K562 (cell line): ENCODE results near the gene TTC33. TPM values are rescaled to one million over a fixed set of nuclear protein-coding genes. Genes with fewer than 3 reads are reported as not detected.
A peak's percentile ranks its signal among the peaks of the same experiment; 100 is the strongest.

Experiments
- ATAC-seq: fragments of 200-7000 bp; cut with Tn5 transposase; 3 replicates; pipeline ENCODE4 v1.9.1; 2020; ENCODE audit warnings: moderate library complexity
- BruUV-seq: library from RNA; stranded (reverse); fragments of 400-500 nt; replicated peaks from 2 replicates; lab custom pipeline; 2021; lab: Mats Ljungman, UMichigan
- CTCF ChIA-PET: fragments of 300-600 bp; formaldehyde crosslinking; extraction: SDS; loops from one replicate; lab custom pipeline; 2021; ENCODE audit warnings: low intra/inter-chr PET ratio; lab: Yijun Ruan, JAX
- POLR2A ChIA-PET: fragments of 300-600, 350-650 bp; sonication (Branson Sonifier 250); formaldehyde crosslinking; extraction: SDS; loops from one replicate; lab custom pipeline; 2021; ENCODE audit warnings: antibody characterized with exemption, inconsistent platforms; lab: Yijun Ruan, JAX
- DNase-seq, 4 experiments: peaks; one replicate each; pipeline versions ENCODE4 v3.0.0 to v3.0.0-alpha.2; 2011 to 2018; ENCODE audit warnings: low spot score in 3 of 4, mixed read lengths in 3 of 4; ENCODE audit errors: extremely low read depth in 1 of 4
- FAIRE-seq: peaks from 2 replicates; lab custom pipeline; 2011; peaks lifted over from hg19 to GRCh38; lab: Jason Lieb, UNC
- H2AFZ ChIP-seq: 2 replicates; pipeline ENCODE4 v1.6.0; 2011; ENCODE audit warnings: low read depth, low read length, control low read depth, inconsistent platforms
- H3K27ac ChIP-seq: fragments of 200-600 bp; 3 replicates; pipeline ENCODE4 v1.8.0; 2011; ENCODE audit warnings: low read depth, mild to moderate bottlenecking, control low read depth, inconsistent platforms, low read length, moderate library complexity, mixed read lengths; ENCODE audit errors: extremely low read depth
- H3K27me3 ChIP-seq, 2 experiments: fragments of 300-600 bp in 1 of 2; 2 replicates in 1 of 2; 3 replicates in 1 of 2; pipeline versions ENCODE4 v1.6.0 to v1.8.0; 2011; ENCODE audit warnings: inconsistent platforms in 2 of 2, low read length in 2 of 2, mild to moderate bottlenecking in 1 of 2, mixed read lengths in 1 of 2, moderate library complexity in 1 of 2; ENCODE audit not compliant: control insufficient read depth in 2 of 2, insufficient read depth in 2 of 2
- H3K36me3 ChIP-seq: fragments of 300-600 bp; 3 replicates; pipeline ENCODE4 v1.8.0; 2011; ENCODE audit warnings: mild to moderate bottlenecking, low read length, inconsistent platforms; ENCODE audit not compliant: control insufficient read depth, insufficient read depth
- H3K4me1 ChIP-seq, 2 experiments: fragments of 200-600 bp in 1 of 2; replicated peaks in 1 of 2; 2 replicates in 1 of 2; 3 replicates in 1 of 2; pipeline versions ENCODE4 v1.5.1 to v1.8.0; 2011; ENCODE audit warnings: inconsistent platforms in 2 of 2, low read length in 2 of 2, mild to moderate bottlenecking in 1 of 2, mixed read lengths in 1 of 2, moderate library complexity in 1 of 2; ENCODE audit not compliant: control insufficient read depth in 2 of 2, insufficient read depth in 2 of 2
- H3K4me2 ChIP-seq: 2 replicates; pipeline ENCODE4 v1.6.1; 2011; ENCODE audit warnings: low read length, control low read depth, inconsistent platforms, mixed read lengths; ENCODE audit not compliant: insufficient read depth
- H3K4me3 ChIP-seq: fragments of 200-600 bp; sonication (generic), shearing (Covaris generic); 2 replicates; pipeline ENCODE4 v1.5.1; 2016; ENCODE audit warnings: control low read depth, inconsistent platforms
- H3K79me2 ChIP-seq: fragments of 200-600 bp; 3 replicates; pipeline ENCODE4 v1.8.0; 2011; ENCODE audit warnings: low read length, inconsistent platforms; ENCODE audit not compliant: control insufficient read depth, insufficient read depth
- H3K9ac ChIP-seq, 2 experiments: 2 replicates each; pipeline versions ENCODE4 v1.6.0 to v1.6.1; 2011; ENCODE audit warnings: low read depth in 2 of 2, low read length in 2 of 2, control low read depth in 1 of 2, inconsistent platforms in 1 of 2, mild to moderate bottlenecking in 1 of 2, mixed read lengths in 1 of 2; ENCODE audit not compliant: insufficient read depth in 1 of 2
- H3K9me1 ChIP-seq: one replicate; pipeline ENCODE4 v1.6.0; 2011; ENCODE audit warnings: inconsistent platforms, mild to moderate bottlenecking, low read length, moderate library complexity; ENCODE audit not compliant: control insufficient read depth, insufficient read depth
- H3K9me3 ChIP-seq: replicated peaks from 2 replicates; pipeline ENCODE4 v1.5.1; 2011; ENCODE audit warnings: low read depth, low read length, inconsistent platforms; ENCODE audit not compliant: control insufficient read depth, insufficient read depth
- H4K20me1 ChIP-seq: replicated peaks from 2 replicates; pipeline ENCODE4 v1.6.1; 2011; ENCODE audit warnings: low read length, inconsistent platforms, mixed read lengths; ENCODE audit not compliant: control insufficient read depth, insufficient read depth
- CEBPG ChIP-seq, 3 experiments: fragments of 200-800 bp in 1 of 3; sonication (Bioruptor generic) in 1 of 3; sonication (generic) in 1 of 3; formaldehyde crosslinking in 1 of 3; IDR thresholded peaks in 2 of 3; conservative IDR thresholded peaks in 1 of 3; 2 replicates each; pipeline versions ENCODE4 v1.6.1 to v1.8.0; 2016 to 2022; ENCODE audit warnings: missing compliant biosample characterization in 2 of 3, missing genetic modification characterization in 2 of 3, mild to moderate bottlenecking in 1 of 3, missing genetic modification reagents in 1 of 3
- DPF2 ChIP-seq: fragments of 450-650 bp; IDR thresholded peaks from 2 replicates; pipeline ENCODE4 v1.6.1; 2016
- SMARCE1 ChIP-seq: fragments of 450-650 bp; IDR thresholded peaks from 2 replicates; pipeline ENCODE4 v1.7.1; 2016; ENCODE audit warnings: mild to moderate bottlenecking
- SPI1 ChIP-seq: IDR thresholded peaks from 2 replicates; pipeline ENCODE4 v1.6.1; 2011; ENCODE audit warnings: low read depth, low read length, control low read depth, borderline replicate concordance
- TCF7L2 ChIP-seq: fragments of 150-350 bp; IDR thresholded peaks from 2 replicates; pipeline ENCODE4 v1.6.1; 2016; ENCODE audit warnings: low read depth, mild to moderate bottlenecking, low read length, moderate library complexity
- ZBTB17 ChIP-seq: fragments of 450-650 bp; formaldehyde crosslinking; IDR thresholded peaks from 2 replicates; pipeline ENCODE4 v1.4.0; 2020; ENCODE audit warnings: mild to moderate bottlenecking
- whole genome bisulfite sequencing: fragments of 100-300 bp; shearing (Covaris generic); methylation state at CpG from one replicate; pipeline ENCODE4 v1.1.6; 2016; ENCODE audit warnings: low coverage, mixed read lengths; ENCODE audit not compliant: insufficient coverage; ENCODE audit errors: missing lambda C conversion rate; 5-methylcytosine and 5-hydroxymethylcytosine counted together
- in situ Hi-C: fragments of 300-500 bp; cut with MboI; formaldehyde crosslinking; loops from 4 replicates; pipeline ENCODE4 v1.15.0; 2018; ENCODE audit warnings: inconsistent platforms, mixed read lengths
- intact Hi-C: fragments of 100-400 bp; cut with micrococcal nuclease; formaldehyde crosslinking; loops from 2 replicates; pipeline ENCODE4 v1.14.2; 2022
- polyA plus RNA-seq, 8 experiments: library from polyadenylated mRNA; depleted of rRNA in 4 of 8; stranded (reverse) in 5 of 8; unstranded in 3 of 8; fragments of >200 nt; fragmentation: Nextera tagmentation in 2 of 8; fragmentation: Illumina TruSeq in 1 of 8; extraction: Ambion mirVana in 2 of 8; extraction: Trizol in 1 of 8; gene quantifications; 2 replicates each; pipeline versions ENCODE4 v1.2.1 to v1.2.3, GENCODE V29; 2011 to 2014; ENCODE audit warnings: inconsistent platforms in 1 of 8, missing spikeins in 1 of 8
- total RNA-seq, 7 experiments: library from RNA; depleted of rRNA in 6 of 7; stranded (reverse); fragments of >200 nt in 6 of 7; fragmentation: Illumina TruSeq in 2 of 7; extraction: Trizol in 2 of 7; gene quantifications; 2 replicates each; pipeline versions ENCODE4 v1.2.1 to v1.2.3, GENCODE V29; 2011 to 2021; ENCODE audit warnings: low replicate concordance in 1 of 7

TTC33 gene
- total and polyA plus RNA-seq, 9 of the 15 experiments (the other 6 are each of a cell fraction or from before 2014, with no cell fraction given), result 11.5 to 24.9 (median 21.1) TPM

- H3K4me1 ChIP-seq, result no peaks in the 10 kb centered on the region
- no peaks in the 10 kb centered on the region for H3K27me3 ChIP-seq
- H3K4me3 ChIP-seq, result no peak overlapping the region
- no peaks in the 10 kb centered on the region for H3K36me3 ChIP-seq
- 0% methylated on average over 2 of the region's 2 CpGs for WGBS
- no peak for DNase-seq
- H3K9me3 ChIP-seq, result no peaks in the 10 kb centered on the region
- ChIA-PET CTCF (no interaction called here), POLR2A (interaction anchor here (0.6 to 1.6 kb wide), 2 partner anchors 19 to 983 kb away, joined by 3 to 4 read pairs; no protein-coding TSS in a partner anchor)
- no peaks in the 10 kb centered on the region for H3K9me1 ChIP-seq
- TF ChIP-seq ZBTB17 (CRISPR knock-in tag), result no peak
- TF ChIP-seq DPF2, result no peak
- peak; percentile 20; the same call in 1 of the 2 replicates for TF ChIP-seq SMARCE1
- no peak for TF ChIP-seq CEBPG (CRISPR knock-in tag; IDR thresholded peaks at IDR 0.05)
- no peak for TF ChIP-seq CEBPG (tag; conservative IDR thresholded peaks at IDR 0.05 in 1 of 2, IDR thresholded peaks at IDR 0.05 in 1 of 2)
- peak; percentile 76 for TF ChIP-seq SPI1
- TF ChIP-seq TCF7L2, result no peak
- no peaks in the 10 kb centered on the region for H3K79me2 ChIP-seq
- FAIRE-seq, result no peak
- no peak overlapping the region for H3K27ac ChIP-seq
- intact Hi-C loops (no loop called here), in situ Hi-C loops (no loop called here)
- no peaks in the 10 kb centered on the region for H4K20me1 ChIP-seq
- no peak for ATAC-seq
- BruUV-seq, result no TSS peak
- H3K9ac ChIP-seq, result no peak overlapping the region
- H3K4me2 ChIP-seq, result no peak overlapping the region
- H2AFZ ChIP-seq, result no peak overlapping the region
Observed at GRCh38 chr5:40655138-40655537, 100.6 kb downstream of the TTC33 start.
